ENCODE measurements around the gene KNCN. TPM values are rescaled to one million over a fixed set of nuclear protein-coding genes. Genes with fewer than 3 reads are reported as not detected.

The KNCN gene
- total RNA-seq, 2 experiments from 2014 or later: not detected

DNA sequence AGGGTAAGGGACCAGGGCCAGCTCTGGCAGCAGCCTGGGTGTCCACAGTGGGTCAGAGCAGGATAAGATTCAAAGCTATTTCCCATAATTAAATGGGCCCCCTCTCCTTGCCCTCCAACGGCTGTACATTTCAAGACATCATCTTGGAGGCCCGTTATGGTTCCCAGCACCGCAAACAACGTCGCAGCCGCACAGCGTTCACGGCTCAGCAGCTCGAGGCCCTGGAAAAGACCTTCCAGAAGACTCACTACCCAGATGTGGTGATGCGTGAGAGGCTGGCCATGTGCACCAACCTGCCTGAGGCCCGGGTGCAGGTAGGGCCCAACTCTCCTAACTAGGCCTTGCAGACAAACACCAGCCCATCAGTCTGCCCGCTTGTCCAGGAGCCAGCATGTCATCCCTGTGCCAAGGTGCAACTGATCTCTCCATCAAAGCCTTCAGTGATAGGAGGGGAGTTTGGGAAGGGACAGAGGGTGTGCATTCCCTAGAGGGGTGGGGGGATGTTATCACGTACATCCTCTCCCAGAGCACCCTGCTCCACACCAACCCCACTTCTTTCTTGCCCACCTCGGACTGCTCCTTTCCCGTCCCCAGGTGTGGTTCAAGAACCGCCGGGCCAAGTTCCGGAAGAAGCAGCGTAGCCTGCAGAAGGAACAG, 41.0 kb downstream of the KNCN start:
- DNase-seq: no peak
- no peak for ATAC-seq (ENCODE audit: poor library complexity)
- H3K36me3 Mint-ChIP-seq (ENCODE audit: low read depth): no peaks in the 10 kb centered on the region
- no peak overlapping the region for H3K27ac Mint-ChIP-seq
- Histone ChIP-seq H3K4me1 (ENCODE audit: insufficient read depth, low read length) (no peaks in the 10 kb centered on the region), H3K9me3 (ENCODE audit: control insufficient read depth in 1 of 2, insufficient read depth in 1 of 2, low read length in 2 of 2) (peaks cover 0 to 5% of the 10 kb centered on the region in 2 experiments), H3K27me3 (ENCODE audit: control insufficient read depth in 1 of 2, insufficient read depth in 2 of 2, low read length in 2 of 2) (peaks cover 9 to 16% of the 10 kb centered on the region in 2 experiments), H3K4me3 (ENCODE audit: low read length) (no peak overlapping the region), H3K27ac (ENCODE audit: low read depth in 1 of 2, low read length in 2 of 2) (no peak overlapping the region), H3K36me3 (ENCODE audit: insufficient read depth, low read length) (no peaks in the 10 kb centered on the region)
- H3K9me3 Mint-ChIP-seq: no peaks in the 10 kb centered on the region
- TF ChIP-seq, protein P1, sequence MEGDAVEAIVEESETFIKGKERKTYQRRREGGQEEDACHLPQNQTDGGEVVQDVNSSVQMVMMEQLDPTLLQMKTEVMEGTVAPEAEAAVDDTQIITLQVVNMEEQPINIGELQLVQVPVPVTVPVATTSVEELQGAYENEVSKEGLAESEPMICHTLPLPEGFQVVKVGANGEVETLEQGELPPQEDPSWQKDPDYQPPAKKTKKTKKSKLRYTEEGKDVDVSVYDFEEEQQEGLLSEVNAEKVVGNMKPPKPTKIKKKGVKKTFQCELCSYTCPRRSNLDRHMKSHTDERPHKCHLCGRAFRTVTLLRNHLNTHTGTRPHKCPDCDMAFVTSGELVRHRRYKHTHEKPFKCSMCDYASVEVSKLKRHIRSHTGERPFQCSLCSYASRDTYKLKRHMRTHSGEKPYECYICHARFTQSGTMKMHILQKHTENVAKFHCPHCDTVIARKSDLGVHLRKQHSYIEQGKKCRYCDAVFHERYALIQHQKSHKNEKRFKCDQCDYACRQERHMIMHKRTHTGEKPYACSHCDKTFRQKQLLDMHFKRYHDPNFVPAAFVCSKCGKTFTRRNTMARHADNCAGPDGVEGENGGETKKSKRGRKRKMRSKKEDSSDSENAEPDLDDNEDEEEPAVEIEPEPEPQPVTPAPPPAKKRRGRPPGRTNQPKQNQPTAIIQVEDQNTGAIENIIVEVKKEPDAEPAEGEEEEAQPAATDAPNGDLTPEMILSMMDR (IDR thresholded peaks at IDR 0.05): no peak
- CTCF ChIA-PET: no interaction called here
- POLR2A ChIA-PET: no interaction called here
- intact Hi-C loops (cut with DNase I, micrococcal nuclease): no loop called here
- H3K4me3 Mint-ChIP-seq: no peak overlapping the region
- H3K4me1 Mint-ChIP-seq (ENCODE audit: low read depth): no peaks in the 10 kb centered on the region
- peaks cover 52% of the 10 kb centered on the region for H3K27me3 Mint-ChIP-seq

DNA sequence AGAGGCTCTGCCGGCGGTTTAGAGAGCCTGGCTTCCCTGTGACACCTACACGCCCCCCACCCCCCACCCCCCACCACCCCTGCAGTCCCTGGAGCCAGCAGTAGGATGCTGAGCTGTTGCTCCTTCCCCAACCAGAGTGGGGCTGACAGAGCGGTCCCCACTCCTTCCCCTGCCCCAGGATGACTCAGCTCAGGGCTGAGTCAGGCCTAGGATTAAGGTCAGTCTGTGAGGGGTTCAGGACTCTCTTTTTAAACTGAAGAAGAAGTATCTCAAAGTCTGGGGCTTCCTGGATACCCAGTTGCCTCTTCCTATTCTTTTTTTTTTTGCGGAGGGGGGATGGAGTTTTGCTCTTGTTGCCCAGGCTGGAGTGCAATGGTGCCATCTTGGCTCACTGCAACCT, 42.7 kb downstream of the KNCN start:
- H3K27ac Mint-ChIP-seq: no peak overlapping the region
- Histone ChIP-seq H3K4me1 (ENCODE audit: insufficient read depth, low read length) (no peaks in the 10 kb centered on the region), H3K4me3 (ENCODE audit: low read length) (no peak overlapping the region), H3K27ac (ENCODE audit: low read depth in 1 of 2, low read length in 2 of 2) (no peak overlapping the region), H3K27me3 (ENCODE audit: control insufficient read depth in 1 of 2, insufficient read depth in 2 of 2, low read length in 2 of 2) (peaks cover 6 to 9% of the 10 kb centered on the region in 2 experiments), H3K9me3 (ENCODE audit: control insufficient read depth in 1 of 2, insufficient read depth in 1 of 2, low read length in 2 of 2) (peaks cover 0 to 5% of the 10 kb centered on the region in 2 experiments), H3K36me3 (ENCODE audit: insufficient read depth, low read length) (no peaks in the 10 kb centered on the region)
- CTCF ChIA-PET: no interaction called here
- ATAC-seq (ENCODE audit: poor library complexity): no peak
- H3K36me3 Mint-ChIP-seq (ENCODE audit: low read depth): no peaks in the 10 kb centered on the region
- no peak overlapping the region for H3K4me3 Mint-ChIP-seq
- peaks cover 44% of the 10 kb centered on the region for H3K27me3 Mint-ChIP-seq
- POLR2A ChIA-PET: no interaction called here
- no peak for DNase-seq
- H3K4me1 Mint-ChIP-seq (ENCODE audit: low read depth): no peaks in the 10 kb centered on the region
- intact Hi-C loops (cut with DNase I, micrococcal nuclease): no loop called here
- H3K9me3 Mint-ChIP-seq: no peaks in the 10 kb centered on the region
- TF ChIP-seq, protein P1 (IDR thresholded peaks at IDR 0.05): no peak

DNA sequence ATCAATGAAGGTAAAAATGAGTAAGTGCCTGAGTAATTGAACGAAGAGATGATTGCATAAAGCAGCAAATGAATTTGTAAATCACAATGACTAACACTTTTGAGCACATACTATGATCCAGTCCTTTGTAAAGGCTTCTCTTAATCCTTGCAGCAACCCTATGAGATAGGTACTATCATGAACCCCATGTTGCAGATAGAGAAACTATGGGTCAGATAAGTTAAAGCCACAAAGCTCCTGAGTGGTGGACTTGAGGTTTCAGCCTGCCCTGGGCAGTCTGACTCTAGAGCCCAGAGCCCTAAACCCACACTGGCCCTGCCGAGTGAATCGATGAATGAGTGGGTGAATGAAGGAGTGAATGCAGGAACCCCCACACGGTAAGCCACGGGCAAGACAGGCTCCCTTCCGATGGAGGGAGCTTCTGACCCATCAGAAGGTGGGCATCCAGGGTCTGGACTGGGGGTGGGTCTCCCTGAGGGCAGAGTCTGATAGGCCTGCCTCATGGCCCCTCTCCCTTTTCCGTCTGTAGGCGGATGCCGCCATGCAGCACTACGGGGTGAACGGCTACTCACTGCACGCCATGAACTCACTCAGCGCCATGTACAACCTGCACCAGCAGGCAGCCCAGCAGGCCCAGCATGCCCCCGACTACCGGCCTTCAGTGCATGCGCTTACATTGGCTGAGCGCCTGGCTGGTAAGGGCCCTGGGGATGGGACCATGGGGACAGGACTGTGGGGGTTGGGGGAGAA, 44.8 kb downstream of the KNCN start:
- Mint-ChIP-seq H3K4me1 (ENCODE audit: low read depth) (no peaks in the 10 kb centered on the region), H3K27ac (no peak overlapping the region), H3K36me3 (ENCODE audit: low read depth) (no peaks in the 10 kb centered on the region), H3K4me3 (no peak overlapping the region), H3K27me3 (peaks cover 44% of the 10 kb centered on the region), H3K9me3 (no peaks in the 10 kb centered on the region)
- POLR2A ChIA-PET: no interaction called here
- DNase-seq (no peak), ATAC-seq (ENCODE audit: poor library complexity) (no peak)
- peaks cover 0 to 5% of the 10 kb centered on the region in 2 experiments for H3K9me3 ChIP-seq (ENCODE audit: control insufficient read depth in 1 of 2, insufficient read depth in 1 of 2, low read length in 2 of 2)
- H3K4me3 ChIP-seq (ENCODE audit: low read length): no peak overlapping the region
- no peaks in the 10 kb centered on the region for H3K4me1 ChIP-seq (ENCODE audit: insufficient read depth, low read length)
- intact Hi-C loops (cut with DNase I, micrococcal nuclease): no loop called here
- H3K27me3 ChIP-seq (ENCODE audit: control insufficient read depth in 1 of 2, insufficient read depth in 2 of 2, low read length in 2 of 2): peaks cover 5 to 6% of the 10 kb centered on the region in 2 experiments
- H3K27ac ChIP-seq (ENCODE audit: low read depth in 1 of 2, low read length in 2 of 2): no peak overlapping the region
- CTCF ChIA-PET: no interaction called here
- H3K36me3 ChIP-seq (ENCODE audit: insufficient read depth, low read length): no peaks in the 10 kb centered on the region
- TF ChIP-seq, protein P1 (IDR thresholded peaks at IDR 0.05): no peak
